ENCODE data around the gene ITM2C. TPM values are rescaled to one million over a fixed set of nuclear protein-coding genes. Genes with fewer than 3 reads are reported as not detected.

The ITM2C gene
- total RNA-seq, 4 donors from 2014 or later = 4.9 to 11.2 (median 10.8) TPM

DNA sequence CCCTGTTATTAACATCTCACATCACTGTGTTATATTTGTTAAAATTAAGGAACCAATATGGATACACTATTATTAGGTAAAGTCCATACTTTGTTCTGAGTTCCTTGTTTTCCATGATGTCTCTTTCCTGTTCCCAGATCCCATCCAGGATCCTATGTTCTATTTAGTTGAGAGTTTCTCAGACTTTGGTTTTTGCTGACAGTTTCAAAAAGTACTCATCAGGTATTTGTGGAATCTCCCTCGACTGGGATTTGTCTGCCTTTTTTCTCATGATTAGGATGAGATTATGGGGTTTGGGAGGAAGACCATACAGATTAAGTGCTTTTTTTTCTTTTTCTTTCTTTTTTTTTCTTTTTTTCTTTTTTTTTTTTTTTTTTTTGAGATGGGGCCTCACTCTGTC, 39.4 kb upstream of the ITM2C start:
- DNase-seq = no peak
- in situ Hi-C loops (cut with MboI; ENCODE audit: low sequenced_read_pairs in 4 of 4) = loop anchor here in 1 of 4 donors (5.0 kb wide), 1 partner anchor 162 kb away; no protein-coding TSS in a partner anchor
- Histone ChIP-seq H3K4me1 (peaks cover 0 to 5% of the 10 kb centered on the region in 2 donors), H3K9me3 (no peaks in the 10 kb centered on the region), H3K4me3 (no peak overlapping the region), H3K36me3 (peaks cover 0 to 6% of the 10 kb centered on the region in 2 donors), H3K27me3 (peaks cover 17 to 21% (median 21%) of the 10 kb centered on the region in 3 donors), H3K27ac (no peak overlapping the region)
- intact Hi-C loops (cut with DNase I; ENCODE audit: low total_unique reads) = no loop called here
- no peak for TF ChIP-seq POLR2A (IDR thresholded peaks at IDR 0.05)
- TF ChIP-seq, protein P1, sequence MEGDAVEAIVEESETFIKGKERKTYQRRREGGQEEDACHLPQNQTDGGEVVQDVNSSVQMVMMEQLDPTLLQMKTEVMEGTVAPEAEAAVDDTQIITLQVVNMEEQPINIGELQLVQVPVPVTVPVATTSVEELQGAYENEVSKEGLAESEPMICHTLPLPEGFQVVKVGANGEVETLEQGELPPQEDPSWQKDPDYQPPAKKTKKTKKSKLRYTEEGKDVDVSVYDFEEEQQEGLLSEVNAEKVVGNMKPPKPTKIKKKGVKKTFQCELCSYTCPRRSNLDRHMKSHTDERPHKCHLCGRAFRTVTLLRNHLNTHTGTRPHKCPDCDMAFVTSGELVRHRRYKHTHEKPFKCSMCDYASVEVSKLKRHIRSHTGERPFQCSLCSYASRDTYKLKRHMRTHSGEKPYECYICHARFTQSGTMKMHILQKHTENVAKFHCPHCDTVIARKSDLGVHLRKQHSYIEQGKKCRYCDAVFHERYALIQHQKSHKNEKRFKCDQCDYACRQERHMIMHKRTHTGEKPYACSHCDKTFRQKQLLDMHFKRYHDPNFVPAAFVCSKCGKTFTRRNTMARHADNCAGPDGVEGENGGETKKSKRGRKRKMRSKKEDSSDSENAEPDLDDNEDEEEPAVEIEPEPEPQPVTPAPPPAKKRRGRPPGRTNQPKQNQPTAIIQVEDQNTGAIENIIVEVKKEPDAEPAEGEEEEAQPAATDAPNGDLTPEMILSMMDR (IDR thresholded peaks at IDR 0.05 in 4 of 5, conservative IDR thresholded peaks at IDR 0.05 in 1 of 5) = no peak
- ATAC-seq = no peak

DNA sequence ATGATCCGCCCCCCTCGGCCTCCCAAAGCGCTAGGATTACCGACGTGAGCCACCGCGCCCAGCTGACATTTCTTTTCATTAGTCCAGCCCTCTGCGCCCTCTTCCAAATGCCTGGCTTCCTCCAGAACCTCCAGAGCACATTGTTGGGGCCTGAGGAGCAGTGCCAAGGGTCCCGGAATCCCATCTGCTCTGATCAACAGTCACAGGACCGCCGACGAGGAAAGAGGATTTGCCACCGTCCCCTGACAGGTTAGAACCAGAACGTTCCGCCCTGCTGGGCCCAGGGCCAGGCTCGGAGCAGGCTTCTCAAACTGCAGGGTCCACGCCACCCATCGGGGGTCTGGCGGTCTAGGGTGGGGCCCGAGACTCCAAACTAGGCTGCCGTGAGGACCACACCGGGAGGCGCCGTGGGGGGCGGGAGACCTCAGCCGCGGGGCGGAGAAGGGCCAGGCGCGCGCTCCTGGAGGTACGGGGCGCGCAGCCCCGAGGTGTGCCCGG, 36.9 kb upstream of the ITM2C start:
- no peak for DNase-seq
- Histone ChIP-seq H3K9me3 (no peaks in the 10 kb centered on the region), H3K27me3 (peaks cover 17 to 21% (median 21%) of the 10 kb centered on the region in 3 donors), H3K36me3 (no peaks in the 10 kb centered on the region), H3K4me1 (peaks cover 0 to 3% of the 10 kb centered on the region in 2 donors), H3K4me3 (peak overlapping the region in 3 of 4 donors; percentile 6 to 41 (median 37)), H3K27ac (peak overlapping the region in 1 of 4 donors; percentile 8)
- TF ChIP-seq POLR2A (IDR thresholded peaks at IDR 0.05) = no peak
- TF ChIP-seq, protein P1 (IDR thresholded peaks at IDR 0.05 in 4 of 5, conservative IDR thresholded peaks at IDR 0.05 in 1 of 5) = no peak
- no peak for ATAC-seq
- intact Hi-C loops (cut with DNase I; ENCODE audit: low total_unique reads) (no loop called here), in situ Hi-C loops (cut with MboI; ENCODE audit: low sequenced_read_pairs in 4 of 4) (loop anchor here in 1 of 4 donors (5.0 kb wide), 1 partner anchor 159 kb away; no protein-coding TSS in a partner anchor)

DNA sequence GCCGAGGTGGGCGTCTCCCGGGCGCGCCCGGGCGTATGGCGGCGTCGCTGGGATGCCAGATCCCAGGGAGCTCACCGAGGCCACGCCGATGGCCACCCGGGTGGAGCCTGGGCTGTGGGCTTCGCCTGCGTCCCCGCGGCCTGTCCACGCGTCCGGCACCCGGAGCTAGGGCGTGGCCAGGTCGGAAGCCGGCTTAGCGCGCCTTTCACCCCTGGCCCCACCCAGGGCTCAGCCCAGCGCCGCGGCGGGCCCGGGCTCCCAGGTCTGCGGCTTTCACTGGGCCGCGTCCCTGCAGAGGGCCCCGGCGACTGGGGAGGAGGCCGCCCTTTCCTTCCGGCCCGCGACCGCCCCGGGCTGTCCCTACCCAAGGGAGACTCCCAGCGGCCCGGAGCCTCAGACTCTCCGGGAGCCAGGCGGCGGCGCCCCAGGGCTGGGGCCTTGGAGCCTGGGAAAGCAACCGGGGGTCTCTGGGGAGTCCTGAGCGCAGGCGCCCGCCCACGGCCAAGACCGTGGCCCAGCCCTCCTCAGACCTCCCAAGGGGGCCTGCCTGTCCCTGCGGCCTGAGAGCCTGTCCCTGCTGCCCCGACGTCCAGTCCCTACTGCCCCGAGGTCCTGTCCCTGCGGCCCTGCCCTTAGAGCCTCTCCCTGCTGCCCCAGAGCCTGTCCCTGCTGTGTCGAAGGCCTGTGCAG, 36.3 kb upstream of the ITM2C start:
- peak; percentile 24 to 33 for DNase-seq
- in situ Hi-C loops (cut with MboI; ENCODE audit: low sequenced_read_pairs in 4 of 4) (loop anchor here in 1 of 4 donors (5.0 kb wide), 1 partner anchor 159 kb away; no protein-coding TSS in a partner anchor), intact Hi-C loops (cut with DNase I; ENCODE audit: low total_unique reads) (no loop called here)
- Histone ChIP-seq H3K27me3 (peaks cover 17 to 21% (median 21%) of the 10 kb centered on the region in 3 donors), H3K27ac (peak overlapping the region in 1 of 4 donors; percentile 8), H3K9me3 (no peaks in the 10 kb centered on the region), H3K4me1 (peaks cover 0 to 3% of the 10 kb centered on the region in 2 donors), H3K36me3 (no peaks in the 10 kb centered on the region), H3K4me3 (peak overlapping the region in 3 of 4 donors; percentile 6 to 41 (median 37))
- ATAC-seq = no peak
- TF ChIP-seq, protein P1 (IDR thresholded peaks at IDR 0.05 in 4 of 5, conservative IDR thresholded peaks at IDR 0.05 in 1 of 5) = no peak
- no peak for TF ChIP-seq POLR2A (IDR thresholded peaks at IDR 0.05)

DNA sequence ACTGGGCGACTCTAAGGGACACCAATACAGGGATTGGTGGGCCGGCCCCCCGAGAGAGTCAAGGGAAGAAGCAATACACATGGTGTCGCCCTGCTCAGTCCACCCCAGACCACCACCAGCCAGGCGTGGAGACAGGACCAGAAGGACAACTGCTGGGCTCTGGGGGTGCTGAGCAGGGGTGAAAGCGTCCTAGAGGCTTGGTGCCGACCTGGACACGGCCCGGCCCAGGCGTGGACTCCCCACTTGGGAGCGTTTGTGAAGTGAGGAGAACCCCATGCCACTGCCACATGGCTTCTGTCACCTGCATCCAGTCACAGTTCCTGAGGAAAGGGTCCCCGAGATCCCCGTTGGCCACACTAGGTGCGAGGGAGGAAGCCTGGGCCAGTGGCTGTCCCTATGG, 35.4 kb upstream of the ITM2C start:
- H3K9me3 ChIP-seq = no peaks in the 10 kb centered on the region
- H3K27me3 ChIP-seq = peaks cover 17 to 21% (median 21%) of the 10 kb centered on the region in 3 donors
- no peaks in the 10 kb centered on the region for H3K36me3 ChIP-seq
- ATAC-seq (no peak), DNase-seq (no peak)
- no peak overlapping the region for H3K27ac ChIP-seq
- intact Hi-C loops (cut with DNase I; ENCODE audit: low total_unique reads) (no loop called here), in situ Hi-C loops (cut with MboI; ENCODE audit: low sequenced_read_pairs in 4 of 4) (loop anchor here in 1 of 4 donors (5.0 kb wide), 1 partner anchor 158 kb away; no protein-coding TSS in a partner anchor)
- no peak overlapping the region for H3K4me3 ChIP-seq
- peaks cover 0 to 3% of the 10 kb centered on the region in 2 donors for H3K4me1 ChIP-seq
- TF ChIP-seq, protein P1 (IDR thresholded peaks at IDR 0.05 in 4 of 5, conservative IDR thresholded peaks at IDR 0.05 in 1 of 5) = no peak
- TF ChIP-seq POLR2A (IDR thresholded peaks at IDR 0.05) = no peak

Data from gastrocnemius medialis (tissue), 4 donors.